Neural progenitor cell (in vitro differentiated cells): ENCODE results near the gene GPR161.

Experiments
- CTCF ChIP-seq: fragments of 200-600 bp; sonication (generic); IDR thresholded peaks from 2 replicates; pipeline ENCODE4 v1.5.1; 2017; ENCODE audit warnings: antibody characterized with exemption, mild to moderate bottlenecking
- EZH2 ChIP-seq: fragments of 200-600 bp; sonication (generic); IDR thresholded peaks from 2 replicates; pipeline ENCODE4 v1.6.1; 2017; ENCODE audit warnings: antibody characterized with exemption, mild to moderate bottlenecking, moderate library complexity
- EZH2phosphoT487 ChIP-seq: fragments of 200-600 bp; sonication (generic); IDR thresholded peaks from 2 replicates; pipeline ENCODE4 v1.6.1; 2017; ENCODE audit warnings: antibody characterized with exemption

- TF ChIP-seq CTCF: no peak
- TF ChIP-seq EZH2: no peak
- no peak for TF ChIP-seq EZH2phosphoT487
Measured at GRCh38 chr1:168135116-168135920, 1.4 kb downstream of the GPR161 start.
